ENCODE results near the gene MLX.

MLX gene

GRCh38 chr17:42563143-42563509, 3.8 kb upstream of the MLX start:
- TF ChIP-seq, protein P1, sequence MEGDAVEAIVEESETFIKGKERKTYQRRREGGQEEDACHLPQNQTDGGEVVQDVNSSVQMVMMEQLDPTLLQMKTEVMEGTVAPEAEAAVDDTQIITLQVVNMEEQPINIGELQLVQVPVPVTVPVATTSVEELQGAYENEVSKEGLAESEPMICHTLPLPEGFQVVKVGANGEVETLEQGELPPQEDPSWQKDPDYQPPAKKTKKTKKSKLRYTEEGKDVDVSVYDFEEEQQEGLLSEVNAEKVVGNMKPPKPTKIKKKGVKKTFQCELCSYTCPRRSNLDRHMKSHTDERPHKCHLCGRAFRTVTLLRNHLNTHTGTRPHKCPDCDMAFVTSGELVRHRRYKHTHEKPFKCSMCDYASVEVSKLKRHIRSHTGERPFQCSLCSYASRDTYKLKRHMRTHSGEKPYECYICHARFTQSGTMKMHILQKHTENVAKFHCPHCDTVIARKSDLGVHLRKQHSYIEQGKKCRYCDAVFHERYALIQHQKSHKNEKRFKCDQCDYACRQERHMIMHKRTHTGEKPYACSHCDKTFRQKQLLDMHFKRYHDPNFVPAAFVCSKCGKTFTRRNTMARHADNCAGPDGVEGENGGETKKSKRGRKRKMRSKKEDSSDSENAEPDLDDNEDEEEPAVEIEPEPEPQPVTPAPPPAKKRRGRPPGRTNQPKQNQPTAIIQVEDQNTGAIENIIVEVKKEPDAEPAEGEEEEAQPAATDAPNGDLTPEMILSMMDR (IDR thresholded peaks at IDR 0.05; ENCODE audit: low read depth, low read length) = no peak
- DNase-seq (ENCODE audit: extremely low read depth, low read depth) = no peak

- no peak for DNase-seq (ENCODE audit: extremely low read depth, low read depth)
- TF ChIP-seq, protein P1 (IDR thresholded peaks at IDR 0.05; ENCODE audit: low read depth, low read length) = no peak
These were observed 3.4 kb upstream of the MLX start for GRCh38 chr17:42563543-42563942.

DNA sequence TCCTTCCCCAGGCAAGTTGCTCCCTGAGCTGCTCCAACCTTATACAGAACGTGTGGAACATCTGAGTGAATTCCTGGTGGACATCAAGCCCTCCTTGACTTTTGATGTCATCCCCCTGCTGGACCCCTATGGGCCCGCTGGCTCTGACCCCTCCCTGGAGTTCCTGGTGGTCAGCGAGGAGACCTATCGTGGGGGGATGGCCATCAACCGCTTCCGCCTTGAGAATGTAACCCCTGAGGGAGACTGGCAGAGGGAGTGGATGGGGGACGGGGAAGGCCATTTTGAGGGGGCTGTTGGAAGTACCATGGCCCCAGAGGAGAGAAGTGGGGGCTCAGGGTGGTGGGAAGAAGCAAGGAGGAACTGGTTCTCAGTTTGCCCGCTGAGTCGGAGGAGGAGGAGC, 3.0 kb upstream of the MLX start:
- no peak for DNase-seq (ENCODE audit: extremely low read depth, low read depth)
- TF ChIP-seq, protein P1 (IDR thresholded peaks at IDR 0.05; ENCODE audit: low read depth, low read length) = no peak

DNA sequence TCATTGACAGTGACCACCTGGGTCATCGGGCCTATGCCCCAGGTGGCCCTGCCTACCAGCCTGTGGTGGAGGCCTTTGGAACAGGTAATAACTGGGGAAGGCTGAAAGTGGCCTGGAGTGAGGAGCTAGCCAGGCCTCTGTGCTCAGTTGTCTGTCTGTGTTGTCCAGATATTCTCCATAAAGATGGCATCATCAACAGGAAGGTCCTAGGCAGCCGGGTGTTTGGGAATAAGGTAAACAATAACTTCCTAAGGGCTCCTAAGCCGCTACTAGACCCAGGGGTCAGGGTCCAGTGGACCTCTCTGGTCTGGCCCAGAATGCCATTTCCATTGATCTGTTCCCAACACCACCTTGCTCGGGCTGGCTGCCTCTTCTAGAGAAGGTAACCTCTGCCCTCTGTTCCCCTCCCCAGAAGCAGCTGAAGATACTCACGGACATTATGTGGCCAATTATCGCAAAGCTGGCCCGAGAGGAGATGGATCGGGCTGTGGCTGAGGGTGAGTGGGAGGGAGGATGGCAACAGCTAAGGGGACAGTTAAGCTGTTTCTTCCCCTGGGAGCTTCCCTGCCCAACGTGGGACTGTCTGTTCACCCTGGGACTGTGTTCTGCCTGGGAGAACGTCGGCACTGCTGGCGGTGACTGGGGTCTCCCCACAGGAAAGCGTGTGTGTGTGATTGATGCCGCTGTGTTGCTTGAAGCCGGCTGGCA, 1.9 kb upstream of the MLX start:
- TF ChIP-seq, protein P1 (IDR thresholded peaks at IDR 0.05; ENCODE audit: low read depth, low read length) = no peak
- DNase-seq (ENCODE audit: extremely low read depth, low read depth) = no peak

GRCh38 chr17:42565523-42566214, 1.2 kb upstream of the MLX start:
- no peak for DNase-seq (ENCODE audit: extremely low read depth, low read depth)
- TF ChIP-seq, protein P1 (IDR thresholded peaks at IDR 0.05; ENCODE audit: low read depth, low read length) = no peak

- TF ChIP-seq, protein P1 (IDR thresholded peaks at IDR 0.05; ENCODE audit: low read depth, low read length) = no peak
- DNase-seq (ENCODE audit: extremely low read depth, low read depth) = no peak
These were observed 551 bp upstream of the MLX start for GRCh38 chr17:42566215-42566882.

All from AG09319 (cell line).